GM12873 (cell line): ENCODE measurements around the gene OSBP2.

Experiments
- CTCF ChIP-seq: IDR thresholded peaks from 2 replicates; pipeline ENCODE4 v1.5.1; 2012; ENCODE audit warnings: low read depth, mild to moderate bottlenecking, moderate library complexity, low read length, control low read depth; ENCODE audit not compliant: insufficient read depth; ENCODE audit errors: missing control alignments

Gene OSBP2

GRCh38 chr22:30731658-30732057 is 37.0 kb downstream of the OSBP2 start:
- no peak for TF ChIP-seq CTCF

GRCh38 chr22:30732426-30732825 is 37.8 kb downstream of the OSBP2 start:
- no peak for TF ChIP-seq CTCF

GRCh38 chr22:30733181-30733631 is 38.5 kb downstream of the OSBP2 start:
- no peak for TF ChIP-seq CTCF

GRCh38 chr22:30742291-30743256 is 47.9 kb downstream of the OSBP2 start:
- no peak for TF ChIP-seq CTCF

- no peak for TF ChIP-seq CTCF
Observed at GRCh38 chr22:30743257-30744020, 48.8 kb downstream of the OSBP2 start.

GRCh38 chr22:30744224-30744623 is 49.5 kb downstream of the OSBP2 start:
- no peak for TF ChIP-seq CTCF

- no peak for TF ChIP-seq CTCF
Observed at GRCh38 chr22:30747493-30747892, 52.8 kb downstream of the OSBP2 start.
